Putamen (tissue), 1 donor: ENCODE results near the gene PPP1R13B.
"Not testable (repeated sequence)": the region's sequence is repeated elsewhere in the genome, so short reads cannot be mapped to it uniquely, and the experiment has no call there.

Experiments
- DNase-seq: peaks from one replicate; pipeline ENCODE4 v3.0.0-alpha.2; 2016; ENCODE audit warnings: low spot score

PPP1R13B gene

DNA sequence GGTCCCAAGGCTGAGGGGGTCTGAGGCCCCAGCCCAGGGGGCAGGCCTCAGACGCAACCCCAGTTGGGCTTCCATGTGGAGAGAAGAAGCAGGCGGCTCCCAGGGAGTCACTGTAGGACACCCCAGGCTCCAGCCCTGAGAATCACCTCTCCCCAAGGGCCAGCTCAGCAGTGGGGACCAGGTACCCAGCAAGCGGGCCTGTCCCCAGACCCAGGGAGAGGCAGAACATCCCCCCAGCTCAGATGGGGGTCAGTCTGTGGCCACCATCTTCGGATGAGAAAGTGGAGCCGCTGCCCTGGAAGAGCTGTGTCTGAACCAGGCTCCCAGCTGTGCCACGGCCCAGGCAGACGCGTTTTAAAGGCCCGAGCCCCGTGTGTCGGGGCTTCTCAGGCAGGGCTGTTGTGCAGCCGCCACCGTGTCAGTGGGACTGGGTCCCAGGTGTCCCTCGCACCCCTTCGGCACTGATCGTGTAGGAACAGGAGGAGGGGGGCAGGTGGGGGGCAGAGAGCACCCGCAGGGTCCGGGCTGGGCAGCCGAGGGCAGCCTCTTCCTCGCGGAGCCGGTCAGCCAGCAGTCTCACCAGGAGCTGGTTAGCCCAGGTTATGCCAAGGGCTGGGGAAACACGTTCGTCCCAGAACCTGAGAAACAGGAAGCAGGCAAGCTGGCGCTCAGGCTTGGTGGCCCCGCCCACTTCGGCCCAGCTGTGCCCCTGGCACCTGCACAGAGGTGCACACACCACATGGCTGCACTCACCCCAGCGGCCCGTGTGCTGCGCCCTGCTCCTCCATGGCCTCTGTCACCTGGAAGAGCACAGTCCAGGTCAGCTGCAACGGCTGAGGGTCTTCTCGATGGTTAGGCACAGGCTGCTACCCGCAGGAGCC lies 148.8 kb downstream of the PPP1R13B start:
- DNase-seq = no peak

- DNase-seq = no peak
Measured at GRCh38 chr14:103697603-103698379, 149.6 kb downstream of the PPP1R13B start.

DNA sequence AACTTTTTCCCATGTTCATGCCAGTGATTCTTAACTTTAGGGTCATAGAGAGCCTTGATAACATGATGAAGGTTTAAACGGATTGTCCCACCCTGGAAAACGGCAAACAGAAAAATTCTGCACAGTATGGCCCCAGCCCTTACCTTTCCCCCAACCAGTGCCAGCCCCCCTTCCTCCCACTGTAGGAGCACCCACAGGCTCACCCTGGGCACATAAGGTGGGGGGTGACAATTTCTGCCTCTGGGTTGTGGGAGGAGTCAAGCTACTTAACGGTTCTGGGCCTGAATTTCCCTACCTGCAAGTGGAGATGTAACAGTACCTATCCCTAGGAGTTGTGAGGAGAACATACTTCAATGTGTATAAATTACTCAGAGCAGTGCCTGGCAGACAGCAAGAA lies 150.2 kb downstream of the PPP1R13B start:
- no peak for DNase-seq

- no peak for DNase-seq
Measured at GRCh38 chr14:103696466-103697071, 150.8 kb downstream of the PPP1R13B start.

DNA sequence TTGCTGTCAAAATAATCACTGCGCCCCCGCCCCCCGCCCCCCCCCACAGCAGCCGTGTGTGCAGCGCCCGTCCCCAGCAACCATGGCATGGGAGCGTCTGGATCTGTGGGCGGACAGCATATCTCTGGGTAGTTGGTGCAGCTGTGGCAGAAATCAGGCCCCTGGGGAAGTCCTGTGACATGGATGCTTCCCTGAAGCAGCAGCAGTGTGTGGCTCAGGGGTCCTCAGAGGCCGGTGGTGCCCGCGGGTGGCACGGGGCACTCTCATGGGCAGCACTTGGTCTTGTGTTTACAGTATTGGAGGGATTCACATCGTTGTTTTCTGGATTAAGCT lies 151.3 kb downstream of the PPP1R13B start:
- DNase-seq = no peak

- no peak for DNase-seq
Measured at GRCh38 chr14:103695296-103696069, 151.9 kb downstream of the PPP1R13B start.

DNA sequence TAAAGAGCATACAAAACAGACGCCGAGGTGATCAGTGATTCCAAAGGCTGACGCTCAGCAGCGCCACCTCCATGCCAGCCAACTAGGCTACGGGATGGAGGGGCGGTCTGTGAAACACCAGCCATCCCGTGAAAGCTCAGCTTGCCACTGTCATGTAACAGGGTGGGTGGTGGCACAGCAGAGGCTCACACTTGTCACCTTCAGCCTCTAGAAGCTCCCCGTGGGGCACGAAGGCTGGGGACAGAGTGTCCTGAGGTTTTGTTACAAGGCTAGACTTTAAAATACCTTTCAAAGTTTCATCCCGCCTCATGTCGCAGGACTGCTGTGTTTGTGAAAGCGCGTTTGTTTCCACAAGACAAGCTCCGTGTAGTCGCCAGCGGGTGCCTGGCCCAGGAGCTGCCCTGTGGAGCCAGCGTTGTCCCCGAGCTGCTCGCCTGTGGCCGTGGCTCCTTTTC lies 152.8 kb downstream of the PPP1R13B start:
- no peak for DNase-seq

DNA sequence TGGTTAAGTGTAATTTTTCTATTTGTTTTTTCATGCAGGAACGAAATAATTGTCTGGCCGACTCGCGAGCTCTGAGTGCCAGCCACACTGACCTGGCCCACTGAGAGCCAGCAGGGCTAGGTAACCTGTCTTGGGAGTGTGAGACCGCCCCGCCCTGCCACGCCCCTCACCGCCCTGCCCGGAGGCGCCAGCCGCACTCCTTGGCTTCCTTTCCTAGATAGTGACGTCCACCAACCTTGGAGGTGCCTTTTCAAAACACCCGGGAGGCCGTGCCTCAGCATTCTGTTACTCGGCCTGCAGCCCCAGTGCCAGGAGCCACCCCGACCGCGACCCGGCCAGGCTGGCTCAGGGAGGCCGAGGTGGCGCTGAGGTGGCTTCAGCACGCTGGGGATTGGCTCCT lies 153.9 kb downstream of the PPP1R13B start:
- no peak for DNase-seq

DNA sequence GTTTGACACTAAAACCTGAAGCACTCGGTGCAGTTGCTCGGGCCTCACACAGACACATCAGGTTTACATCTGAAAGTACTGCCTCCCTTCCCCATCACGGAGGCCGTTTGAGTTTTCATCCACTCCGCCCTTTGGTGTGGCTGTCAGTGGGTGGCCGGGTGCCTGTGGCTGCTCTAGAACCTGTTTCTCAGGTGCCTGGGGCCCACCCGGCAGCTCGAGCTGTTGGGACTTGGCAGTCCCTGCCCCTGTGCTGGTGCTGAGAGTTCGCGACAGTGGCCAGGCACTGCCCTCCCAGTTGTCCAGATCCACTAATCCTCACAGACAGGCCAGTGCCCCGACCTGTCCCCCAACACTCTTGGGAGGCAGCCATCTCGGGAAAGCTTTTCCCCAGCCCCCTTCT lies 154.5 kb downstream of the PPP1R13B start:
- DNase-seq = no peak

DNA sequence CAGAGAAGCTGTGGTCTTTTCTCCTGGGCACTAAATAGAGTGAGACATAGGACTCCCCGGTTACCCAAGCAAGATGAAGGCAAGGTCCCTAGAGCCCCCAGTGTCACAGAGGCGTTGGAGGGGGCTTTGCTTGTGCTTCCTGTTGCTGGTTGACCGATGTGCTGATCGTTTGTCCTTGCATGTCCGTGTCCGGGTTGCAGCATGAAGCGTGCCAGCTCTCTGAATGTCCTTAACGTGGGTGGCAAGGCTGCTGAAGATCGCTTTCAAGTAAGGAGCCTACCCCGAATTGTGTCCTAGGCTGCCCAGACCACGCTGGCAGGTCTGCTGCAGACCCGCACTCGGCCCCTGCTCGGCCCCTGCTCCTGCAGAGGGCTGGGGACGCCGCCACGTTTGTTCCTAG lies 155.2 kb downstream of the PPP1R13B start:
- no peak for DNase-seq

GRCh38 chr14:103691655-103692054 lies 155.7 kb downstream of the PPP1R13B start:
- not testable (repeated sequence) for DNase-seq

GRCh38 chr14:103690332-103690731 lies 157.0 kb downstream of the PPP1R13B start:
- no peak for DNase-seq

- peak; percentile 74 for DNase-seq
Measured at GRCh38 chr14:103688906-103689902, 158.2 kb downstream of the PPP1R13B start.

GRCh38 chr14:103688441-103688840 lies 158.9 kb downstream of the PPP1R13B start:
- DNase-seq = no peak

DNA sequence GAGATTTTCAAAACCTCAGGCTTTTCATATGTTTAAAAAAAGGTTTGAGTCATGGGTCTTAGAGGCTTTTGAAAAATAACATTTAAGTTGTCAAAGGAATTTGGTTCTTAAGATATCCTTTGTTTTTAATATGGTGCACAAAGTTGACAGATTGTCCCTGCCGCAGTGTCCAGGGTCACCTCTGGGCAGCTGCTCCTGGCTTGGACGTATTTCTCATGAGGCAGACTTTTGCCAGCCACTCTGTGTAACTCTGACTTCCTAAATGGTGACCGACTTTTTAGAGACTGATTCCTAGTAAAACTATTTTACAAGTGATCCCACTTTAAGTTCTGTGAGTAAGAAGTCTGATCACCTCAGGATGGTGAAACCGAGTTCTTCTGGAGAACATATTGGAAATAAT lies 159.7 kb downstream of the PPP1R13B start:
- DNase-seq = no peak

- no peak for DNase-seq
Measured at GRCh38 chr14:103686831-103687485, 160.4 kb downstream of the PPP1R13B start.

DNA sequence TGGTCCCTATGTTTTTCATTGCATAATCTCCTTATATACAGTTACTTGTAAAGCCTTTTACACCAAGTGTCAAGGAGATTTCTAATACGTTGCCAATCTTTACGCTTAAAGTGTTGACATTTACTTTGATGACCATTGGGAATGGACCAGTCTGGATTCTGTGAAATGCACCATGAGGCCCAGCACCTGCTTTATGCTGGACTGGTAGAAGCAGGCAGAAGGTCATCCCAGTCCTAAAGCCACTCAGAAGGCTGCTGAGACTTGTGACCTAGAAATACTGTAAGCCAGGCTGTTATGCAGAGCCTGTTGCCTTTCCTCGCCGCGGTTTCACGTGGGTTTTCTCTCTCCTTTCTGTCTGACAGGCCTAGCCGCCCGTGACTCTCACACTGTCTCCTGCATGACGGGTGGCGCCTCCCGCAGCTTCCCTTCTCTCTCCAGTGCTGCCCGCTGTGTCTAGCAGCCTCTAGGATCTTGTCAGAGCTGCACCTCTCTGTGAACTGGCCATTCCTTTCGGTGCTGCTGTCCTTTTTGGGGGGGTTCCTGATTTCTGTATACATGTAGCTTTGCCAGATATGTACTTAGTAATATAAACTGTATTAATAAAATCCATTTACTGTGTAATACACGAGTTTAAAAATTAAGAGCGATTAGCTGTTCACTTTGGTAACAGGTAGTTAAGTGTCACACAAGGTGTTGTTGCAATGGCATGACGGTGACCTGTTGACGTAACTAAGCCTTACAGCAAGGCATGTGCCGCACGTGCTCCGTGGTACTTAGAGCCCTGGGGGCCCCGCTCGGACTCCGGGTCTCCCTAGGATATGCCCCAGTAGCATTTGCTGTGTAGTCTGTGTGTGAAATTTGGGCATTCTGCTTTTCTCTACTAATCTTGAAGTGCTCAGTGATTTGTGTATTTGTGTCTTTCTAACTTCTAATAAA lies 161.8 kb downstream of the PPP1R13B start:
- DNase-seq = no peak

DNA sequence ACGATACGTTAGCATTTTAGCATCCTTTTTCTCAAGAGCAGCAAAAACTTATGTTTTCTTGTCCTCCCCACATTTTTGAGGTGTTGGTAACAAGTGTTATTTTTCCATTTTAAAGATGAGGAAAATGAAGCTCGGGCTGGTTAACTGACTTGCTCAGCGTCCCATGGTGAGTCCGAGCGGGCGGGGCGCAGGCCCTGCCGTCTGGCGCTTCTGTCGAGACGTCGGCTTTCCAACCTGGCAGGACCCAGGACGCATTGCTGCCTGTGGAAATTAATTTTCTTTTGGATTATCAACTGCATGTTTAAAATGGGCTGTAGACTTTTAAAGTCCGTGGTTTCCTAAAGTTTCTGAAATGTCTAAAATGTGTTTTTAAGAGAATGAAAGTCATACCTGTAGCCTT lies 162.5 kb downstream of the PPP1R13B start:
- DNase-seq = no peak

- no peak for DNase-seq
Measured at GRCh38 chr14:103684471-103684870, 162.9 kb downstream of the PPP1R13B start.
